ENCODE results near the gene NSMF. TPM values are rescaled to one million over a fixed set of nuclear protein-coding genes. Genes with fewer than 3 reads are reported as not detected.

The NSMF gene
- total and polyA plus RNA-seq, 2 experiments from 2014 or later, result 20.3 to 103 TPM

DNA sequence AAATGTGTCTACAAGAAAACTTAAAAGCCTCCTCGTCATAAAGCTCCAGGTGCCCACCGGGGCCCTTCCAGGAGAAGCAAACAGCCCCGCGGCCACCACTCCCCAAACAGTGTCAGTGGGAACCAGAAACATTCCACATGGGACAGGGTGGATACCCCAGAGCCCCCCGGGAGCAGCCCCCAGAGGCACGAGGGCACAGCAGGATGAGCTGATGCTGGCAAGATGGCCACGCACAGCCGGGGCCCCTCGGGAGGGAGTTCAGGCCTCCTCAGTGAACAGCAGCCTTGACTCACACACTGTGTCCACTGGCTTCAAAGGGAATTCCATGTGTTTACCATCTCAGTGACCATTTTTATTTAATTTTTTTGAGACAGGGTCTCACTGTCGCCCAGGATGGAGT is 46.7 kb downstream of the NSMF start:
- H3K4me1 ChIP-seq (ENCODE audit: insufficient read depth), result 0 out of 2 replicates have a peak, but pooled peaks cover 3% of the 10 kb centered on the region
- 0 out of 2 replicates have a peak, but pooled peaks cover 2% of the 10 kb centered on the region for H3K79me2 ChIP-seq (replicated peaks; ENCODE audit: insufficient read depth)
- no peaks in the 10 kb centered on the region for H3K9me2 ChIP-seq (ENCODE audit: insufficient read depth)
- H3K27ac Mint-ChIP-seq, result no peak overlapping the region
- H4K20me1 ChIP-seq (replicated peaks; ENCODE audit: insufficient read depth), result no peaks in the 10 kb centered on the region; the same call in none of the 2 replicates
- H3K9me3 Mint-ChIP-seq, result no peaks in the 10 kb centered on the region
- no peak overlapping the region for H3K4me2 ChIP-seq
- no peaks in the 10 kb centered on the region for H3K36me3 ChIP-seq (ENCODE audit: insufficient read depth)
- no peak for ATAC-seq
- no peak for DNase-seq (ENCODE audit: low spot score)
- H3K27me3 Mint-ChIP-seq (ENCODE audit: insufficient read depth, low read depth, poor library complexity), result peaks cover 2% of the 10 kb centered on the region
- no peak overlapping the region for H2AFZ ChIP-seq
- no peak overlapping the region for H3K4me3 Mint-ChIP-seq
- no peaks in the 10 kb centered on the region for H3K36me3 Mint-ChIP-seq (ENCODE audit: low read depth)
- 0 out of 2 replicates have a peak, but pooled peaks cover 3% of the 10 kb centered on the region for H3F3A ChIP-seq (replicated peaks; ENCODE audit: low read depth)
- TF ChIP-seq JUNB (IDR thresholded peaks at IDR 0.05; ENCODE audit: unreplicated experiment) (no peak), POLR2AphosphoS5 (IDR thresholded peaks at IDR 0.05; ENCODE audit: low read depth) (no peak), ZNF331 (CRISPR knock-in tag; IDR thresholded peaks at IDR 0.05; ENCODE audit: low read depth) (no peak), CREB1 (CRISPR knock-in tag; IDR thresholded peaks at IDR 0.05; ENCODE audit: low read depth) (no peak), EZH2phosphoT487 (IDR thresholded peaks at IDR 0.05; ENCODE audit: unreplicated experiment) (no peak), ZNF114 (CRISPR knock-in tag; IDR thresholded peaks at IDR 0.05) (no peak), STAT1 (IDR thresholded peaks at IDR 0.05; ENCODE audit: unreplicated experiment) (no peak), NANOG (IDR thresholded peaks at IDR 0.05; ENCODE audit: borderline replicate concordance) (no peak), EZH2 (IDR thresholded peaks at IDR 0.05; ENCODE audit: low read depth, unreplicated experiment) (no peak)
- TF ChIP-seq, protein P1, sequence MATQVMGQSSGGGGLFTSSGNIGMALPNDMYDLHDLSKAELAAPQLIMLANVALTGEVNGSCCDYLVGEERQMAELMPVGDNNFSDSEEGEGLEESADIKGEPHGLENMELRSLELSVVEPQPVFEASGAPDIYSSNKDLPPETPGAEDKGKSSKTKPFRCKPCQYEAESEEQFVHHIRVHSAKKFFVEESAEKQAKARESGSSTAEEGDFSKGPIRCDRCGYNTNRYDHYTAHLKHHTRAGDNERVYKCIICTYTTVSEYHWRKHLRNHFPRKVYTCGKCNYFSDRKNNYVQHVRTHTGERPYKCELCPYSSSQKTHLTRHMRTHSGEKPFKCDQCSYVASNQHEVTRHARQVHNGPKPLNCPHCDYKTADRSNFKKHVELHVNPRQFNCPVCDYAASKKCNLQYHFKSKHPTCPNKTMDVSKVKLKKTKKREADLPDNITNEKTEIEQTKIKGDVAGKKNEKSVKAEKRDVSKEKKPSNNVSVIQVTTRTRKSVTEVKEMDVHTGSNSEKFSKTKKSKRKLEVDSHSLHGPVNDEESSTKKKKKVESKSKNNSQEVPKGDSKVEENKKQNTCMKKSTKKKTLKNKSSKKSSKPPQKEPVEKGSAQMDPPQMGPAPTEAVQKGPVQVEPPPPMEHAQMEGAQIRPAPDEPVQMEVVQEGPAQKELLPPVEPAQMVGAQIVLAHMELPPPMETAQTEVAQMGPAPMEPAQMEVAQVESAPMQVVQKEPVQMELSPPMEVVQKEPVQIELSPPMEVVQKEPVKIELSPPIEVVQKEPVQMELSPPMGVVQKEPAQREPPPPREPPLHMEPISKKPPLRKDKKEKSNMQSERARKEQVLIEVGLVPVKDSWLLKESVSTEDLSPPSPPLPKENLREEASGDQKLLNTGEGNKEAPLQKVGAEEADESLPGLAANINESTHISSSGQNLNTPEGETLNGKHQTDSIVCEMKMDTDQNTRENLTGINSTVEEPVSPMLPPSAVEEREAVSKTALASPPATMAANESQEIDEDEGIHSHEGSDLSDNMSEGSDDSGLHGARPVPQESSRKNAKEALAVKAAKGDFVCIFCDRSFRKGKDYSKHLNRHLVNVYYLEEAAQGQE (IDR thresholded peaks at IDR 0.05; ENCODE audit: unreplicated experiment), result no peak
- TF ChIP-seq, protein P2, sequence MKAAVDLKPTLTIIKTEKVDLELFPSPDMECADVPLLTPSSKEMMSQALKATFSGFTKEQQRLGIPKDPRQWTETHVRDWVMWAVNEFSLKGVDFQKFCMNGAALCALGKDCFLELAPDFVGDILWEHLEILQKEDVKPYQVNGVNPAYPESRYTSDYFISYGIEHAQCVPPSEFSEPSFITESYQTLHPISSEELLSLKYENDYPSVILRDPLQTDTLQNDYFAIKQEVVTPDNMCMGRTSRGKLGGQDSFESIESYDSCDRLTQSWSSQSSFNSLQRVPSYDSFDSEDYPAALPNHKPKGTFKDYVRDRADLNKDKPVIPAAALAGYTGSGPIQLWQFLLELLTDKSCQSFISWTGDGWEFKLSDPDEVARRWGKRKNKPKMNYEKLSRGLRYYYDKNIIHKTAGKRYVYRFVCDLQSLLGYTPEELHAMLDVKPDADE (IDR thresholded peaks at IDR 0.05), result no peak
- TF ChIP-seq, protein P3, sequence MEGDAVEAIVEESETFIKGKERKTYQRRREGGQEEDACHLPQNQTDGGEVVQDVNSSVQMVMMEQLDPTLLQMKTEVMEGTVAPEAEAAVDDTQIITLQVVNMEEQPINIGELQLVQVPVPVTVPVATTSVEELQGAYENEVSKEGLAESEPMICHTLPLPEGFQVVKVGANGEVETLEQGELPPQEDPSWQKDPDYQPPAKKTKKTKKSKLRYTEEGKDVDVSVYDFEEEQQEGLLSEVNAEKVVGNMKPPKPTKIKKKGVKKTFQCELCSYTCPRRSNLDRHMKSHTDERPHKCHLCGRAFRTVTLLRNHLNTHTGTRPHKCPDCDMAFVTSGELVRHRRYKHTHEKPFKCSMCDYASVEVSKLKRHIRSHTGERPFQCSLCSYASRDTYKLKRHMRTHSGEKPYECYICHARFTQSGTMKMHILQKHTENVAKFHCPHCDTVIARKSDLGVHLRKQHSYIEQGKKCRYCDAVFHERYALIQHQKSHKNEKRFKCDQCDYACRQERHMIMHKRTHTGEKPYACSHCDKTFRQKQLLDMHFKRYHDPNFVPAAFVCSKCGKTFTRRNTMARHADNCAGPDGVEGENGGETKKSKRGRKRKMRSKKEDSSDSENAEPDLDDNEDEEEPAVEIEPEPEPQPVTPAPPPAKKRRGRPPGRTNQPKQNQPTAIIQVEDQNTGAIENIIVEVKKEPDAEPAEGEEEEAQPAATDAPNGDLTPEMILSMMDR (conservative IDR thresholded peaks at IDR 0.05; ENCODE audit: low read depth in 2 of 2), result no peak
- TF ChIP-seq, protein P4, sequence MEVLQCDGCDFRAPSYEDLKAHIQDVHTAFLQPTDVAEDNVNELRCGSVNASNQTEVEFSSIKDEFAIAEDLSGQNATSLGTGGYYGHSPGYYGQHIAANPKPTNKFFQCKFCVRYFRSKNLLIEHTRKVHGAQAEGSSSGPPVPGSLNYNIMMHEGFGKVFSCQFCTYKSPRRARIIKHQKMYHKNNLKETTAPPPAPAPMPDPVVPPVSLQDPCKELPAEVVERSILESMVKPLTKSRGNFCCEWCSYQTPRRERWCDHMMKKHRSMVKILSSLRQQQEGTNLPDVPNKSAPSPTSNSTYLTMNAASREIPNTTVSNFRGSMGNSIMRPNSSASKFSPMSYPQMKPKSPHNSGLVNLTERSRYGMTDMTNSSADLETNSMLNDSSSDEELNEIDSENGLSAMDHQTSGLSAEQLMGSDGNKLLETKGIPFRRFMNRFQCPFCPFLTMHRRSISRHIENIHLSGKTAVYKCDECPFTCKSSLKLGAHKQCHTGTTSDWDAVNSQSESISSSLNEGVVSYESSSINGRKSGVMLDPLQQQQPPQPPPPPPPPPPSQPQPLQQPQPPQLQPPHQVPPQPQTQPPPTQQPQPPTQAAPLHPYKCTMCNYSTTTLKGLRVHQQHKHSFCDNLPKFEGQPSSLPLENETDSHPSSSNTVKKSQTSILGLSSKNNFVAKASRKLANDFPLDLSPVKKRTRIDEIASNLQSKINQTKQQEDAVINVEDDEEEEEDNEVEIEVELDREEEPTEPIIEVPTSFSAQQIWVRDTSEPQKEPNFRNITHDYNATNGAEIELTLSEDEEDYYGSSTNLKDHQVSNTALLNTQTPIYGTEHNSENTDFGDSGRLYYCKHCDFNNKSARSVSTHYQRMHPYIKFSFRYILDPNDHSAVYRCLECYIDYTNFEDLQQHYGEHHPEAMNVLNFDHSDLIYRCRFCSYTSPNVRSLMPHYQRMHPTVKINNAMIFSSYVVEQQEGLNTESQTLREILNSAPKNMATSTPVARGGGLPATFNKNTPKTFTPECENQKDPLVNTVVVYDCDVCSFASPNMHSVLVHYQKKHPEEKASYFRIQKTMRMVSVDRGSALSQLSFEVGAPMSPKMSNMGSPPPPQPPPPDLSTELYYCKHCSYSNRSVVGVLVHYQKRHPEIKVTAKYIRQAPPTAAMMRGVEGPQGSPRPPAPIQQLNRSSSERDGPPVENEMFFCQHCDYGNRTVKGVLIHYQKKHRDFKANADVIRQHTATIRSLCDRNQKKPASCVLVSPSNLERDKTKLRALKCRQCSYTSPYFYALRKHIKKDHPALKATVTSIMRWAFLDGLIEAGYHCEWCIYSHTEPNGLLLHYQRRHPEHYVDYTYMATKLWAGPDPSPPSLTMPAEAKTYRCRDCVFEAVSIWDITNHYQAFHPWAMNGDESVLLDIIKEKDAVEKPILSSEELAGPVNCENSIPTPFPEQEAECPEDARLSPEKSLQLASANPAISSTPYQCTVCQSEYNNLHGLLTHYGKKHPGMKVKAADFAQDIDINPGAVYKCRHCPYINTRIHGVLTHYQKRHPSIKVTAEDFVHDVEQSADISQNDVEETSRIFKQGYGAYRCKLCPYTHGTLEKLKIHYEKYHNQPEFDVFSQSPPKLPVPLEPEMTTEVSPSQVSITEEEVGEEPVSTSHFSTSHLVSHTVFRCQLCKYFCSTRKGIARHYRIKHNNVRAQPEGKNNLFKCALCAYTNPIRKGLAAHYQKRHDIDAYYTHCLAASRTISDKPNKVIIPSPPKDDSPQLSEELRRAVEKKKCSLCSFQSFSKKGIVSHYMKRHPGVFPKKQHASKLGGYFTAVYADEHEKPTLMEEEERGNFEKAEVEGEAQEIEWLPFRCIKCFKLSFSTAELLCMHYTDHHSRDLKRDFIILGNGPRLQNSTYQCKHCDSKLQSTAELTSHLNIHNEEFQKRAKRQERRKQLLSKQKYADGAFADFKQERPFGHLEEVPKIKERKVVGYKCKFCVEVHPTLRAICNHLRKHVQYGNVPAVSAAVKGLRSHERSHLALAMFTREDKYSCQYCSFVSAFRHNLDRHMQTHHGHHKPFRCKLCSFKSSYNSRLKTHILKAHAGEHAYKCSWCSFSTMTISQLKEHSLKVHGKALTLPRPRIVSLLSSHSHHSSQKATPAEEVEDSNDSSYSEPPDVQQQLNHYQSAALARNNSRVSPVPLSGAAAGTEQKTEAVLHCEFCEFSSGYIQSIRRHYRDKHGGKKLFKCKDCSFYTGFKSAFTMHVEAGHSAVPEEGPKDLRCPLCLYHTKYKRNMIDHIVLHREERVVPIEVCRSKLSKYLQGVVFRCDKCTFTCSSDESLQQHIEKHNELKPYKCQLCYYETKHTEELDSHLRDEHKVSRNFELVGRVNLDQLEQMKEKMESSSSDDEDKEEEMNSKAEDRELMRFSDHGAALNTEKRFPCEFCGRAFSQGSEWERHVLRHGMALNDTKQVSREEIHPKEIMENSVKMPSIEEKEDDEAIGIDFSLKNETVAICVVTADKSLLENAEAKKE (CRISPR knock-in tag; IDR thresholded peaks at IDR 0.05), result no peak
- no peak overlapping the region for H3K27ac ChIP-seq (ENCODE audit: low read depth)
- H3K4me3 ChIP-seq, result no peak overlapping the region
- no peaks in the 10 kb centered on the region for H3K27me3 ChIP-seq (ENCODE audit: insufficient read depth)
- no peaks in the 10 kb centered on the region; the same call in 1 of the 3 replicates for H3K4me1 Mint-ChIP-seq
